Trophoblast cell (in vitro differentiated cells and primary cell): ENCODE data around the gene KCNQ1.

Source experiments
- DNase-seq, 2 donors: peaks; one replicate each; pipeline ENCODE4 v3.0.0-alpha.2; 2016
- H2AFZ ChIP-seq: 2 replicates; pipeline ENCODE4 v1.6.1; 2013; ENCODE audit warnings: low read length, moderate library complexity, mild to moderate bottlenecking; ENCODE audit not compliant: insufficient read depth, poor library complexity
- H2AK5ac ChIP-seq: 2 replicates; pipeline ENCODE4 v1.6.1; 2013; ENCODE audit warnings: mild to moderate bottlenecking, low read length
- H2BK120ac ChIP-seq: 2 replicates; pipeline ENCODE4 v1.6.1; 2013; ENCODE audit warnings: low read length, mild to moderate bottlenecking, moderate library complexity; ENCODE audit not compliant: insufficient read depth, poor library complexity
- H2BK12ac ChIP-seq: 2 replicates; pipeline ENCODE4 v1.6.1; 2013; ENCODE audit warnings: mild to moderate bottlenecking, low read length, moderate library complexity
- H2BK5ac ChIP-seq: 2 replicates; pipeline ENCODE4 v1.6.1; 2013; ENCODE audit warnings: low read length, low read depth, moderate library complexity, mild to moderate bottlenecking; ENCODE audit not compliant: poor library complexity
- H3K14ac ChIP-seq: 2 replicates; pipeline ENCODE4 v1.6.1; 2013; ENCODE audit warnings: mild to moderate bottlenecking, low read length
- H3K18ac ChIP-seq: 2 replicates; pipeline ENCODE4 v1.6.1; 2013; ENCODE audit warnings: mild to moderate bottlenecking, low read length
- H3K23ac ChIP-seq: 2 replicates; pipeline ENCODE4 v1.6.1; 2013; ENCODE audit warnings: low read length
- H3K27ac ChIP-seq: 2 replicates; pipeline ENCODE4 v1.5.1; 2013; ENCODE audit warnings: low read depth, mild to moderate bottlenecking, inconsistent platforms, low read length, moderate library complexity
- H3K27me3 ChIP-seq: 2 replicates; pipeline ENCODE4 v1.6.1; 2013; ENCODE audit warnings: inconsistent platforms, mild to moderate bottlenecking, low read length, moderate library complexity; ENCODE audit not compliant: insufficient read depth
- H3K36me3 ChIP-seq, 2 experiments: 1 replicate in 1 of 2; 2 replicates in 1 of 2; pipeline ENCODE4 v1.6.1; 2013; ENCODE audit warnings: low read length in 2 of 2, mild to moderate bottlenecking in 2 of 2, moderate library complexity in 1 of 2; ENCODE audit not compliant: insufficient read depth in 2 of 2, control insufficient read depth in 1 of 2
- H3K4ac ChIP-seq: 2 replicates; pipeline ENCODE4 v1.6.1; 2013; ENCODE audit warnings: low read depth, mild to moderate bottlenecking, low read length, moderate library complexity
- H3K4me1 ChIP-seq, 2 experiments: 1 replicate in 1 of 2; 2 replicates in 1 of 2; pipeline ENCODE4 v1.6.1; 2013; ENCODE audit warnings: low read length in 2 of 2, mild to moderate bottlenecking in 2 of 2, moderate library complexity in 1 of 2; ENCODE audit not compliant: insufficient read depth in 2 of 2, control insufficient read depth in 1 of 2
- H3K4me2 ChIP-seq: 2 replicates; pipeline ENCODE4 v1.6.1; 2013; ENCODE audit warnings: inconsistent platforms, mild to moderate bottlenecking, low read length, moderate library complexity
- H3K4me3 ChIP-seq: 2 replicates; pipeline ENCODE4 v1.5.1; 2013; ENCODE audit warnings: mild to moderate bottlenecking, low read depth, low read length, inconsistent platforms
- H3K79me1 ChIP-seq: one replicate; pipeline ENCODE4 v1.6.1; 2013; ENCODE audit warnings: low read length
- H3K79me2 ChIP-seq: 2 replicates; pipeline ENCODE4 v1.6.1; 2013; ENCODE audit warnings: low read length, mild to moderate bottlenecking; ENCODE audit not compliant: control insufficient read depth, insufficient read depth, poor library complexity
- H3K9ac ChIP-seq: 2 replicates; pipeline ENCODE4 v1.6.1; 2013; ENCODE audit warnings: mild to moderate bottlenecking, low read length
- H3K9me3 ChIP-seq: 2 replicates; pipeline ENCODE4 v1.6.1; 2013; ENCODE audit warnings: low read depth, mild to moderate bottlenecking, control low read depth, inconsistent platforms, low read length; ENCODE audit not compliant: insufficient read depth
- H4K12ac ChIP-seq: 2 replicates; pipeline ENCODE4 v1.6.1; 2013; ENCODE audit warnings: low read depth, mild to moderate bottlenecking, low read length, moderate library complexity
- H4K8ac ChIP-seq: 2 replicates; pipeline ENCODE4 v1.6.1; 2013; ENCODE audit warnings: low read depth, mild to moderate bottlenecking, low read length, moderate library complexity
- H4K91ac ChIP-seq: one replicate; pipeline ENCODE4 v1.6.1; 2013; ENCODE audit warnings: low read depth, mild to moderate bottlenecking, low read length, moderate library complexity
- WGBS: extraction: QIAGEN DNeasy Blood & Tissue Kit; methylation state at CpG from one replicate; pipeline ENCODE4 v1.1.7; 2013; ENCODE audit warnings: missing lambda C conversion rate; ENCODE audit not compliant: insufficient read length, insufficient coverage; ENCODE audit errors: extremely low coverage; 5-methylcytosine and 5-hydroxymethylcytosine counted together

The KCNQ1 gene

GRCh38 chr11:2415601-2416380 is 29.0 kb upstream of the KCNQ1 start:
- WGBS, result no CpG with 5 or more reads among the region's 34 CpGs

GRCh38 chr11:2416765-2417164 is 28.0 kb upstream of the KCNQ1 start:
- no peak overlapping the region for H3K9ac ChIP-seq
- WGBS, result no CpG with 5 or more reads among the region's 18 CpGs
- H3K23ac ChIP-seq, result no peak overlapping the region
- H4K8ac ChIP-seq, result no peak overlapping the region
- H3K27me3 ChIP-seq, result no peaks in the 10 kb centered on the region
- no peak overlapping the region for H3K4me3 ChIP-seq
- no peaks in the 10 kb centered on the region for H3K79me2 ChIP-seq
- no peak overlapping the region for H3K4me2 ChIP-seq
- H2BK5ac ChIP-seq, result no peak overlapping the region
- no peak overlapping the region for H4K91ac ChIP-seq
- no peaks in the 10 kb centered on the region for H3K36me3 ChIP-seq
- H2BK120ac ChIP-seq, result no peak overlapping the region
- no peak overlapping the region for H2AK5ac ChIP-seq
- no peaks in the 10 kb centered on the region for H3K4me1 ChIP-seq
- DNase-seq, result peak in 1 of 2 donors; percentile 16
- H3K4ac ChIP-seq, result no peak overlapping the region
- H2AFZ ChIP-seq, result no peak overlapping the region
- no peak overlapping the region for H4K12ac ChIP-seq
- H2BK12ac ChIP-seq, result no peak overlapping the region
- no peaks in the 10 kb centered on the region for H3K9me3 ChIP-seq
- no peaks in the 10 kb centered on the region for H3K79me1 ChIP-seq
- H3K14ac ChIP-seq, result no peak overlapping the region
- no peak overlapping the region for H3K18ac ChIP-seq
- H3K27ac ChIP-seq, result no peak overlapping the region

More at GRCh38 chr11:2415601-2416380, 29.0 kb upstream of the KCNQ1 start:
- no peaks in the 10 kb centered on the region for H3K27me3 ChIP-seq
- H3K79me2 ChIP-seq, result no peaks in the 10 kb centered on the region
- H4K8ac ChIP-seq, result no peak overlapping the region
- no peak overlapping the region for H4K91ac ChIP-seq
- no peak overlapping the region for H2BK120ac ChIP-seq
- no peak overlapping the region for H3K9ac ChIP-seq
- H3K79me1 ChIP-seq, result no peaks in the 10 kb centered on the region
- no peaks in the 10 kb centered on the region for H3K9me3 ChIP-seq
- H3K4me2 ChIP-seq, result no peak overlapping the region
- no peak overlapping the region for H4K12ac ChIP-seq
- DNase-seq, result no peak
- no peak overlapping the region for H2AFZ ChIP-seq
- no peak overlapping the region for H2AK5ac ChIP-seq
- H2BK5ac ChIP-seq, result no peak overlapping the region
- no peak overlapping the region for H3K4ac ChIP-seq
- no peak overlapping the region for H3K27ac ChIP-seq
- H3K18ac ChIP-seq, result no peak overlapping the region
- H3K4me3 ChIP-seq, result no peak overlapping the region
- H2BK12ac ChIP-seq, result no peak overlapping the region
- H3K4me1 ChIP-seq, result no peaks in the 10 kb centered on the region
- H3K14ac ChIP-seq, result no peak overlapping the region
- no peak overlapping the region for H3K23ac ChIP-seq
- H3K36me3 ChIP-seq, result no peaks in the 10 kb centered on the region

DNA sequence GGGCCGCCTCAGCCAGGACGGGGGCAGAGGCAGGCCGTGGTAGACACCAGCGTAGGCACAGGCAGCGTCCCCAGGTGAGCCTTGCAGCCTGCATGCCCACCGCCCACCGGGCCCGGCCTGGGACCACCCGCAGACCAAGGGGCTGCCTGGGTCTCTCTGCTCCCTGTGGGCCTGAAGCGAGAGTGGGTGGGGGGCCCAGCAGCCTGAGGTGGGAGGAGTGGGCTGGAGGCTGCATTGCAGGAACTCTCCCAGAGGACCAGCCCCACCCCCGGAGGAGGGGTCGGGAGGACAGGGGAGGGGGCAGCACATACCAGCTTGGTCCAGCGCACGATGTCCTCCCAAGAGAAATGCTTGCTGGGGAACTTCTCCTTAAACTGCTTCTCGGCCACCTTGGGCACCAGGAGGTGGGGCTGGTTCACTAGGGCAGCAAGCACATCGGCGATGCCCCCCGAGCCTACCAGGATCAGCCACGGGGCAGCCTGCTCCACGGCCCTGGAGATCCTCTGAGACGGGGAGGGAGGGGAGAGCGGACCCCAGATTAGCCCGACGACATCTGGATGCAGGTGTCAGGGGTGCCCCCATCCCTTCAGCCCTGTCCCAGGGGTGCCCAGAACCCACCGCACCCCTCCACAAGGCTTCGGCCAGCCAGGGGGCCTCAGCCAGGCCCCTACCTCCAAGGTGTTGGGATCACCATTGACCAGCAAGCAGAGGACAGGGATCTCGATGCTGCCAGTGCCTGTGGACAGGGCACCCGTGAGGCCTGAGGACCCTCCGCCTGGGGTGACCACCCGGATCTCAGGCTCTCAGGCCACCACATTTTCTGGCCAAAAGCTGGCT is 26.7 kb upstream of the KCNQ1 start:
- Histone ChIP-seq H3K9me3 (no peaks in the 10 kb centered on the region), H3K79me1 (no peaks in the 10 kb centered on the region), H4K91ac (no peak overlapping the region), H3K36me3 (no peaks in the 10 kb centered on the region), H3K27me3 (no peaks in the 10 kb centered on the region), H4K8ac (no peak overlapping the region), H2AK5ac (no peak overlapping the region), H2BK12ac (no peak overlapping the region), H3K4ac (no peak overlapping the region), H3K18ac (no peak overlapping the region), H3K4me1 (no peaks in the 10 kb centered on the region), H2BK5ac (no peak overlapping the region), H4K12ac (no peak overlapping the region), H3K9ac (no peak overlapping the region), H3K4me2 (no peak overlapping the region), H2AFZ (no peak overlapping the region), H3K14ac (no peak overlapping the region), H3K27ac (no peak overlapping the region), H3K23ac (no peak overlapping the region), H3K79me2 (no peaks in the 10 kb centered on the region), H2BK120ac (no peak overlapping the region), H3K4me3 (no peak overlapping the region)
- no peak for DNase-seq
- no CpG with 5 or more reads among the region's 30 CpGs for WGBS

DNA sequence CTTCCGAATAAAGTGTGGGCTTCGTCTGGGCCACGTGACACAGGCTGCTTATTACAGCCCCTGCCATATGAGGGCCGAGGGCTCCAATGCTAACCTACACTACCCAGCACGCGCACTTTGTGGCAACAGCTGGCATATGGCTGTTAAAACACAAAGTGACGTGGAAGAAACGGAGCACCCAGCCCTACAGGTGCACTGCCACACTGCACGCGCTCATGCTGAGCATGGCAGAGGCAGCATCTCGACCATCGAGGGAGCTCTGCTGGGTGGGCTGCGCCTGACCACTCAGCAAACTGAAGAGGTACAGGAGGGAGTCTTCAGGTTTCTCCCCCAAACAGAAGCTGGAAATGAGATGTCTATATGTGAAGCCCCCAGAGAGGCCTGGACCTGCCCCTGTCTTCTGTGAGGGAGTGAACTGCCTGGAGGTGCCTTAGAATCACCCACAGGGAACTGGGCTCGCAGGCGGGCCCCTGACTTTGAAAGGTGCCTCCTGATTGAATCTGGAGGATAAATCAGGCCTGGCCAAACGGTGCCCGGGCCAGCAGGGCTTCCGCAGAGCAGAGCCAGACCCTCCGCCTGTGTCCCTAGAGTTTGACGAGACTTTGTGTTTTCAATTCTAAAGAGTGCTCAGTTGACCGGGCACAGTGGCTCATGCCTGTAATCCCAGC is 26.0 kb upstream of the KCNQ1 start:
- no peak overlapping the region for H3K27ac ChIP-seq
- no peak overlapping the region for H3K14ac ChIP-seq
- no peak overlapping the region for H3K4me3 ChIP-seq
- no peaks in the 10 kb centered on the region for H3K36me3 ChIP-seq
- H3K23ac ChIP-seq, result no peak overlapping the region
- H3K9ac ChIP-seq, result no peak overlapping the region
- H3K18ac ChIP-seq, result no peak overlapping the region
- H3K4me1 ChIP-seq, result no peaks in the 10 kb centered on the region
- no peak for DNase-seq
- no peak overlapping the region for H2AK5ac ChIP-seq
- H2AFZ ChIP-seq, result no peak overlapping the region
- no peak overlapping the region for H2BK5ac ChIP-seq
- no peak overlapping the region for H4K12ac ChIP-seq
- no peaks in the 10 kb centered on the region for H3K9me3 ChIP-seq
- H4K8ac ChIP-seq, result no peak overlapping the region
- no peak overlapping the region for H2BK12ac ChIP-seq
- no peak overlapping the region for H4K91ac ChIP-seq
- no peak overlapping the region for H3K4me2 ChIP-seq
- no peak overlapping the region for H3K4ac ChIP-seq
- no peaks in the 10 kb centered on the region for H3K79me1 ChIP-seq
- WGBS, result no CpG with 5 or more reads among the region's 21 CpGs
- H3K27me3 ChIP-seq, result no peaks in the 10 kb centered on the region
- no peaks in the 10 kb centered on the region for H3K79me2 ChIP-seq
- H2BK120ac ChIP-seq, result no peak overlapping the region
